PC-9 (cell line): ENCODE measurements around the gene TEN1. TPM values are rescaled to one million over a fixed set of nuclear protein-coding genes. Genes with fewer than 3 reads are reported as not detected.

Experiments used
- BruUV-seq: library from RNA; stranded (reverse); fragments of 400-500 nt; replicated peaks from 2 replicates; lab custom pipeline; 2021; lab: Mats Ljungman, UMichigan
- CTCF ChIA-PET: fragments of 300-600 bp; sonication (Branson Sonifier 250); formaldehyde crosslinking; loops from one replicate; lab custom pipeline; 2022; ENCODE audit warnings: antibody characterized with exemption; lab: Charles Lee
- POLR2A ChIA-PET: fragments of 300-600 bp; sonication (Branson Sonifier 250); formaldehyde crosslinking; loops from one replicate; lab custom pipeline; 2022; ENCODE audit warnings: antibody characterized with exemption; ENCODE audit not compliant: unreplicated experiment; lab: Charles Lee
- DNase-seq, 2 experiments: peaks; one replicate each; pipeline versions ENCODE4 v3.0.0 to v3.0.0-alpha.2; 2015 to 2022; ENCODE audit warnings: mixed read lengths in 1 of 2
- H2AFZ ChIP-seq: fragments of 200-600 bp; sonication (generic); 2 replicates; pipeline ENCODE4 v1.8.1; 2017; ENCODE audit warnings: antibody characterized with exemption
- H3F3A ChIP-seq: fragments of 200-600 bp; sonication (generic); 2 replicates; pipeline ENCODE4 v1.8.1; 2017; ENCODE audit warnings: antibody characterized with exemption, mild to moderate bottlenecking, low read depth; ENCODE audit not compliant: insufficient read depth
- H3K27ac ChIP-seq: fragments of 200-600 bp; sonication (generic); 2 replicates; pipeline ENCODE4 v1.6.1; 2016; ENCODE audit warnings: mixed run types
- H3K27me3 ChIP-seq: fragments of 200-600 bp; sonication (generic); 2 replicates; pipeline ENCODE4 v1.6.1; 2016; ENCODE audit warnings: low read depth, mixed run types; ENCODE audit not compliant: insufficient read depth
- H3K36me3 ChIP-seq: fragments of 200-600 bp; sonication (generic); 2 replicates; pipeline ENCODE4 v1.6.1; 2016; ENCODE audit warnings: low read depth, mixed run types
- H3K4me1 ChIP-seq: fragments of 200-600 bp; sonication (generic); replicated peaks from 2 replicates; pipeline ENCODE4 v1.6.1; 2016; ENCODE audit warnings: mixed run types; ENCODE audit not compliant: insufficient read depth
- H3K4me2 ChIP-seq: fragments of 200-600 bp; sonication (generic); 2 replicates; pipeline ENCODE4 v1.6.1; 2017; ENCODE audit warnings: mixed run types
- H3K4me3 ChIP-seq: fragments of 200-600 bp; sonication (generic); 2 replicates; pipeline ENCODE4 v1.6.1; 2016; ENCODE audit warnings: mixed run types
- H3K79me2 ChIP-seq: fragments of 200-600 bp; sonication (generic); 2 replicates; pipeline ENCODE4 v1.6.1; 2017; ENCODE audit warnings: low read depth, mixed run types
- H3K9me2 ChIP-seq: fragments of 200-600 bp; sonication (generic); 2 replicates; pipeline ENCODE4 v1.8.1; 2017; ENCODE audit warnings: mild to moderate bottlenecking; ENCODE audit not compliant: insufficient read depth
- H3K9me3 ChIP-seq: fragments of 200-600 bp; sonication (generic); 2 replicates; pipeline ENCODE4 v1.8.1; 2016; ENCODE audit warnings: low read depth; ENCODE audit not compliant: insufficient read depth
- H4K20me1 ChIP-seq: fragments of 200-600 bp; sonication (generic); 2 replicates; pipeline ENCODE4 v1.8.1; 2017; ENCODE audit not compliant: insufficient read depth
- CTCF ChIP-seq: fragments of 200-600 bp; sonication (generic); conservative IDR thresholded peaks from 2 replicates; pipeline ENCODE4 v1.6.1; 2017; ENCODE audit warnings: mixed run types, antibody characterized with exemption, mild to moderate bottlenecking, moderate library complexity
- EZH2 ChIP-seq: fragments of 200-600 bp; sonication (generic); IDR thresholded peaks from 2 replicates; pipeline ENCODE4 v1.8.0; 2017; ENCODE audit warnings: antibody characterized with exemption, low read depth
- intact Hi-C: fragments of 100-400 bp; cut with micrococcal nuclease; formaldehyde crosslinking; loops from one replicate; pipeline ENCODE4 v1.10.0; 2022; ENCODE audit not compliant: unreplicated experiment
- total RNA-seq: library from RNA; stranded (reverse); gene quantifications from 2 replicates; pipeline ENCODE4 v1.2.3, GENCODE V29; 2021

The TEN1 gene
- total RNA-seq, 1 experiment from 2014 or later = 22.7 TPM

- no peaks in the 10 kb centered on the region for H3K27me3 ChIP-seq
- no peak overlapping the region; the same call in 1 of the 2 replicates for H3K27ac ChIP-seq
- no peaks in the 10 kb centered on the region for H3K9me3 ChIP-seq
- H3K4me3 ChIP-seq = peak overlapping the region; percentile 89
- H3K36me3 ChIP-seq = 0 out of 2 replicates have a peak, but pooled peaks cover 9% of the 10 kb centered on the region
- intact Hi-C loops = loop anchor here (2.0 kb wide), 1 partner anchor 41 kb away; no protein-coding TSS in a partner anchor
- no peaks in the 10 kb centered on the region for H4K20me1 ChIP-seq
- POLR2A ChIA-PET = interaction anchor here (0.5 to 1.2 kb wide), 3 partner anchors 29 to 165 kb away, joined by 4 to 10 read pairs (median 6); no protein-coding TSS in a partner anchor
- H3K4me1 ChIP-seq = peaks cover 6% of the 10 kb centered on the region
- H3K4me2 ChIP-seq = peak overlapping the region; percentile 81
- CTCF ChIA-PET = interaction anchor here (0.8 kb wide), 1 partner anchor 57 kb away, joined by 3 read pairs; no protein-coding TSS in a partner anchor
- H2AFZ ChIP-seq = peak overlapping the region; percentile 58; the same call in 1 of the 2 replicates
- TF ChIP-seq EZH2 (no peak), CTCF (no peak)
- BruUV-seq = no TSS peak
- no peaks in the 10 kb centered on the region for H3K9me2 ChIP-seq
- H3F3A ChIP-seq = peaks cover 8% of the 10 kb centered on the region; the same call in 1 of the 2 replicates
- H3K79me2 ChIP-seq = no peaks in the 10 kb centered on the region
- no peak for DNase-seq
Measured at GRCh38 chr17:75941442-75941819, 37.6 kb upstream of the TEN1 start.

DNA sequence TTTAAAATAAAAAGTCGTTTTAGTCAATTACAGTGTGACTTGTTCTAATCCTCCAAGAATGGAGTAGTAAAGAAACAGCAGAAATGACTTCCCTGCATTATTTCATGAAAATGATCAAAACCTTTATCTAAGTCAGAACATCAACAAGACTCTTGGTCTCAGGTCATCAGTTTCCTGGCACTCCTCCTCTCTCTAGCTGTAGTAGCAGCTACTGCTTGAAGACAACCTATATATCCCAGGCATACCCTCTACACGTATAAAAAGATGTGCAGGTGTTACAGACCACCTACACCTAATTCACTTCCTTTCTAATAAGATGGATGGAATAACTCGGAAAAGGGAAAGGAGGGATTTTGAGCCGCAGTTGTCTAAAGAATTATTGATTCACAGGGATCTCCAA, 36.6 kb upstream of the TEN1 start:
- no peaks in the 10 kb centered on the region for H4K20me1 ChIP-seq
- CTCF ChIA-PET = no interaction called here
- no TSS peak for BruUV-seq
- no peak overlapping the region for H2AFZ ChIP-seq
- TF ChIP-seq CTCF (no peak), EZH2 (no peak)
- no peak overlapping the region for H3K4me2 ChIP-seq
- H3K36me3 ChIP-seq = peaks cover 9% of the 10 kb centered on the region; the same call in 1 of the 2 replicates
- peaks cover 6% of the 10 kb centered on the region for H3K4me1 ChIP-seq
- no peaks in the 10 kb centered on the region for H3K79me2 ChIP-seq
- no peak for DNase-seq
- H3K4me3 ChIP-seq = no peak overlapping the region
- H3K27me3 ChIP-seq = no peaks in the 10 kb centered on the region
- H3K9me3 ChIP-seq = no peaks in the 10 kb centered on the region
- no peaks in the 10 kb centered on the region for H3K9me2 ChIP-seq
- intact Hi-C loops = no loop called here
- POLR2A ChIA-PET = no interaction called here
- H3K27ac ChIP-seq = no peak overlapping the region
- peaks cover 11% of the 10 kb centered on the region; the same call in 1 of the 2 replicates for H3F3A ChIP-seq

- ChIA-PET CTCF (no interaction called here), POLR2A (no interaction called here)
- intact Hi-C loops = no loop called here
- Histone ChIP-seq H3K79me2 (no peaks in the 10 kb centered on the region), H3K4me3 (no peak overlapping the region), H3K36me3 (peaks cover 15% of the 10 kb centered on the region; the same call in 1 of the 2 replicates), H3K9me2 (no peaks in the 10 kb centered on the region), H3K27me3 (no peaks in the 10 kb centered on the region), H4K20me1 (no peaks in the 10 kb centered on the region), H2AFZ (no peak overlapping the region), H3F3A (peaks cover 11% of the 10 kb centered on the region; the same call in 1 of the 2 replicates), H3K4me1 (peaks cover 6% of the 10 kb centered on the region), H3K27ac (no peak overlapping the region), H3K4me2 (no peak overlapping the region), H3K9me3 (no peaks in the 10 kb centered on the region)
- no peak for TF ChIP-seq EZH2
- TF ChIP-seq CTCF = no peak
- BruUV-seq = no TSS peak
- no peak for DNase-seq
Measured at GRCh38 chr17:75943491-75943890, 35.5 kb upstream of the TEN1 start.
